ENCODE data around the gene PMF1.

- TF ChIP-seq CREB1 (IDR thresholded peaks at IDR 0.05; ENCODE audit: low read depth) (no peak), EGR1 (IDR thresholded peaks at IDR 0.05) (no peak), TEAD4 (IDR thresholded peaks at IDR 0.05) (no peak), CEBPB (IDR thresholded peaks at IDR 0.05) (no peak), RAD21 (IDR thresholded peaks at IDR 0.05; ENCODE audit: low read depth) (no peak), EP300 (IDR thresholded peaks at IDR 0.05; ENCODE audit: borderline replicate concordance) (no peak), FOXM1 (IDR thresholded peaks at IDR 0.05; ENCODE audit: borderline replicate concordance, low read depth) (no peak), TCF12 (IDR thresholded peaks at IDR 0.05; ENCODE audit: low read depth) (no peak), REST (IDR thresholded peaks at IDR 0.05; ENCODE audit: low read depth) (no peak), TAF1 (IDR thresholded peaks at IDR 0.05; ENCODE audit: low read depth) (no peak), NFIC (IDR thresholded peaks at IDR 0.05) (no peak)
These were observed 1.4 kb downstream of the PMF1 start for GRCh38 chr1:156214024-156214748.
